ENCODE measurements around the gene THBS4. TPM values are rescaled to one million over a fixed set of nuclear protein-coding genes. Genes with fewer than 3 reads are reported as not detected.

The THBS4 gene
- total and polyA plus RNA-seq, 10 of the 15 experiments (the other 5 are each of a cell fraction or from before 2014, with no cell fraction given), result 0.31 to 1.7 (median 0.75) TPM

DNA sequence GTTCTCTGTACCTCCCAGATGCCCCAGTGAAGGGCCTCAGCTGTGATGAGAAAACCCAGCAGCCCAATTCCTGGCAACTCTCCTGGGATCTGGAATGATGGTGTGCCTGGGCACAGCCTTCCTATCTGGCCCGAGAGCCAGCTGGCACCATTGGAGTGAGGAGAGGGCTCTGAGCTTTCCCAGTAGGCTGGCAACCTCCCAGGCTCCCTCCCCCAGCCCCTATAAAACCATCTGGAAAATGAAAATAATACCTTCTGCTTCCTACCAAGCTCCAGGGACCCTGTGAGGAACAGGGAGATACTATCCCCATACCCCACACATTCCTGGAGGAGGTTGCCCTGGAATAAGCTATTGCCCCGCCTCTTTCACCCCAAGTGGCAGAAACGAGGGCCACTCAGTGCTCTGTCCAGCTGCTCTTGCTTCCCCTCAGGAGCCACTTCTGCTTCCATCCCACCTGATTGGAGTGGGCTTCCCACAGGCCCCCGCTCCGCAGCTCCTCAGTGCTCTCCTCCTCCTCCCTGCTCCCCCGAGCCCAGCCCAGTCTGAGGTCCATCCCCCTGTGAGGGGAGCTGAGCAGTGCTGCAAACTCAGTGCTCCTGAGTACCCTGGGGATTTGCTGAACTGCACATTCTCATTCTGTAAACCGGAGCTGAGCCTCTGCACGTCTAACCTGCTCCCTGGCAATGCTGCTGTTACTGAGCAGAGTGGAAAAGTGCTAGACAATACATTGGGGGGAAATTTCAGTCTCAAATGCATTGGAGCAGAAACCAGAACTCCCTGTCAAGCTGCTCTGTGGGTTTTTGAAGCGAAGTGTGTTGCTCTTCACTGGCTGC lies 74.7 kb downstream of the THBS4 start (continued):
- TF ChIP-seq, protein P1, sequence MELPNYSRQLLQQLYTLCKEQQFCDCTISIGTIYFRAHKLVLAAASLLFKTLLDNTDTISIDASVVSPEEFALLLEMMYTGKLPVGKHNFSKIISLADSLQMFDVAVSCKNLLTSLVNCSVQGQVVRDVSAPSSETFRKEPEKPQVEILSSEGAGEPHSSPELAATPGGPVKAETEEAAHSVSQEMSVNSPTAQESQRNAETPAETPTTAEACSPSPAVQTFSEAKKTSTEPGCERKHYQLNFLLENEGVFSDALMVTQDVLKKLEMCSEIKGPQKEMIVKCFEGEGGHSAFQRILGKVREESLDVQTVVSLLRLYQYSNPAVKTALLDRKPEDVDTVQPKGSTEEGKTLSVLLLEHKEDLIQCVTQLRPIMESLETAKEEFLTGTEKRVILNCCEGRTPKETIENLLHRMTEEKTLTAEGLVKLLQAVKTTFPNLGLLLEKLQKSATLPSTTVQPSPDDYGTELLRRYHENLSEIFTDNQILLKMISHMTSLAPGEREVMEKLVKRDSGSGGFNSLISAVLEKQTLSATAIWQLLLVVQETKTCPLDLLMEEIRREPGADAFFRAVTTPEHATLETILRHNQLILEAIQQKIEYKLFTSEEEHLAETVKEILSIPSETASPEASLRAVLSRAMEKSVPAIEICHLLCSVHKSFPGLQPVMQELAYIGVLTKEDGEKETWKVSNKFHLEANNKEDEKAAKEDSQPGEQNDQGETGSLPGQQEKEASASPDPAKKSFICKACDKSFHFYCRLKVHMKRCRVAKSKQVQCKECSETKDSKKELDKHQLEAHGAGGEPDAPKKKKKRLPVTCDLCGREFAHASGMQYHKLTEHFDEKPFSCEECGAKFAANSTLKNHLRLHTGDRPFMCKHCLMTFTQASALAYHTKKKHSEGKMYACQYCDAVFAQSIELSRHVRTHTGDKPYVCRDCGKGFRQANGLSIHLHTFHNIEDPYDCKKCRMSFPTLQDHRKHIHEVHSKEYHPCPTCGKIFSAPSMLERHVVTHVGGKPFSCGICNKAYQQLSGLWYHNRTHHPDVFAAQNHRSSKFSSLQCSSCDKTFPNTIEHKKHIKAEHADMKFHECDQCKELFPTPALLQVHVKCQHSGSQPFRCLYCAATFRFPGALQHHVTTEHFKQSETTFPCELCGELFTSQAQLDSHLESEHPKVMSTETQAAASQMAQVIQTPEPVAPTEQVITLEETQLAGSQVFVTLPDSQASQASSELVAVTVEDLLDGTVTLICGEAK (IDR thresholded peaks at IDR 0.05; ENCODE audit: borderline replicate concordance), result no peak
- TF ChIP-seq TCF7 (IDR thresholded peaks at IDR 0.05; ENCODE audit: borderline replicate concordance), result no peak
- TF ChIP-seq, protein P2, sequence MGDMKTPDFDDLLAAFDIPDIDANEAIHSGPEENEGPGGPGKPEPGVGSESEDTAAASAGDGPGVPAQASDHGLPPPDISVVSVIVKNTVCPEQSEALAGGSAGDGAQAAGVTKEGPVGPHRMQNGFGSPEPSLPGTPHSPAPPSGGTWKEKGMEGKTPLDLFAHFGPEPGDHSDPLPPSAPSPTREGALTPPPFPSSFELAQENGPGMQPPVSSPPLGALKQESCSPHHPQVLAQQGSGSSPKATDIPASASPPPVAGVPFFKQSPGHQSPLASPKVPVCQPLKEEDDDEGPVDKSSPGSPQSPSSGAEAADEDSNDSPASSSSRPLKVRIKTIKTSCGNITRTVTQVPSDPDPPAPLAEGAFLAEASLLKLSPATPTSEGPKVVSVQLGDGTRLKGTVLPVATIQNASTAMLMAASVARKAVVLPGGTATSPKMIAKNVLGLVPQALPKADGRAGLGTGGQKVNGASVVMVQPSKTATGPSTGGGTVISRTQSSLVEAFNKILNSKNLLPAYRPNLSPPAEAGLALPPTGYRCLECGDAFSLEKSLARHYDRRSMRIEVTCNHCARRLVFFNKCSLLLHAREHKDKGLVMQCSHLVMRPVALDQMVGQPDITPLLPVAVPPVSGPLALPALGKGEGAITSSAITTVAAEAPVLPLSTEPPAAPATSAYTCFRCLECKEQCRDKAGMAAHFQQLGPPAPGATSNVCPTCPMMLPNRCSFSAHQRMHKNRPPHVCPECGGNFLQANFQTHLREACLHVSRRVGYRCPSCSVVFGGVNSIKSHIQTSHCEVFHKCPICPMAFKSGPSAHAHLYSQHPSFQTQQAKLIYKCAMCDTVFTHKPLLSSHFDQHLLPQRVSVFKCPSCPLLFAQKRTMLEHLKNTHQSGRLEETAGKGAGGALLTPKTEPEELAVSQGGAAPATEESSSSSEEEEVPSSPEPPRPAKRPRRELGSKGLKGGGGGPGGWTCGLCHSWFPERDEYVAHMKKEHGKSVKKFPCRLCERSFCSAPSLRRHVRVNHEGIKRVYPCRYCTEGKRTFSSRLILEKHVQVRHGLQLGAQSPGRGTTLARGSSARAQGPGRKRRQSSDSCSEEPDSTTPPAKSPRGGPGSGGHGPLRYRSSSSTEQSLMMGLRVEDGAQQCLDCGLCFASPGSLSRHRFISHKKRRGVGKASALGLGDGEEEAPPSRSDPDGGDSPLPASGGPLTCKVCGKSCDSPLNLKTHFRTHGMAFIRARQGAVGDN (IDR thresholded peaks at IDR 0.05), result peak; percentile 35; the same call in 1 of the 2 replicates
- TF ChIP-seq SREBF2 (IDR thresholded peaks at IDR 0.05; ENCODE audit: low read length), result no peak
- TF ChIP-seq, protein P3, sequence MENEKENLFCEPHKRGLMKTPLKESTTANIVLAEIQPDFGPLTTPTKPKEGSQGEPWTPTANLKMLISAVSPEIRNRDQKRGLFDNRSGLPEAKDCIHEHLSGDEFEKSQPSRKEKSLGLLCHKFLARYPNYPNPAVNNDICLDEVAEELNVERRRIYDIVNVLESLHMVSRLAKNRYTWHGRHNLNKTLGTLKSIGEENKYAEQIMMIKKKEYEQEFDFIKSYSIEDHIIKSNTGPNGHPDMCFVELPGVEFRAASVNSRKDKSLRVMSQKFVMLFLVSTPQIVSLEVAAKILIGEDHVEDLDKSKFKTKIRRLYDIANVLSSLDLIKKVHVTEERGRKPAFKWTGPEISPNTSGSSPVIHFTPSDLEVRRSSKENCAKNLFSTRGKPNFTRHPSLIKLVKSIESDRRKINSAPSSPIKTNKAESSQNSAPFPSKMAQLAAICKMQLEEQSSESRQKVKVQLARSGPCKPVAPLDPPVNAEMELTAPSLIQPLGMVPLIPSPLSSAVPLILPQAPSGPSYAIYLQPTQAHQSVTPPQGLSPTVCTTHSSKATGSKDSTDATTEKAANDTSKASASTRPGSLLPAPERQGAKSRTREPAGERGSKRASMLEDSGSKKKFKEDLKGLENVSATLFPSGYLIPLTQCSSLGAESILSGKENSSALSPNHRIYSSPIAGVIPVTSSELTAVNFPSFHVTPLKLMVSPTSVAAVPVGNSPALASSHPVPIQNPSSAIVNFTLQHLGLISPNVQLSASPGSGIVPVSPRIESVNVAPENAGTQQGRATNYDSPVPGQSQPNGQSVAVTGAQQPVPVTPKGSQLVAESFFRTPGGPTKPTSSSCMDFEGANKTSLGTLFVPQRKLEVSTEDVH (IDR thresholded peaks at IDR 0.05; ENCODE audit: low read depth, partially characterized antibody), result no peak
- no peak for TF ChIP-seq FOXM1 (IDR thresholded peaks at IDR 0.05; ENCODE audit: low read depth, low read length)
- TF ChIP-seq KLF5 (IDR thresholded peaks at IDR 0.05; ENCODE audit: partially characterized antibody), result no peak
- no peak for TF ChIP-seq NFYA (IDR thresholded peaks at IDR 0.05; ENCODE audit: borderline replicate concordance, low read depth, low read length)
- TF ChIP-seq ZNF24 (IDR thresholded peaks at IDR 0.05), result peak; percentile 82
- peak in 1 of 2 experiments; percentile 67; a peak in 2 of 4 replicates for TF ChIP-seq IKZF2 (IDR thresholded peaks at IDR 0.05)
- no peak for TF ChIP-seq WRNIP1 (IDR thresholded peaks at IDR 0.05; ENCODE audit: borderline replicate concordance, low read depth, low read length)
- TF ChIP-seq IKZF1 (conservative IDR thresholded peaks at IDR 0.05), result peak; percentile 58
- TF ChIP-seq GABPA (IDR thresholded peaks at IDR 0.05; ENCODE audit: low read depth), result no peak
- TF ChIP-seq RCOR1 (conservative IDR thresholded peaks at IDR 0.05; ENCODE audit: low read depth, low read length), result no peak
- TF ChIP-seq SIN3A (IDR thresholded peaks at IDR 0.05; ENCODE audit: low read depth, low read length), result no peak
- TF ChIP-seq, protein P4, sequence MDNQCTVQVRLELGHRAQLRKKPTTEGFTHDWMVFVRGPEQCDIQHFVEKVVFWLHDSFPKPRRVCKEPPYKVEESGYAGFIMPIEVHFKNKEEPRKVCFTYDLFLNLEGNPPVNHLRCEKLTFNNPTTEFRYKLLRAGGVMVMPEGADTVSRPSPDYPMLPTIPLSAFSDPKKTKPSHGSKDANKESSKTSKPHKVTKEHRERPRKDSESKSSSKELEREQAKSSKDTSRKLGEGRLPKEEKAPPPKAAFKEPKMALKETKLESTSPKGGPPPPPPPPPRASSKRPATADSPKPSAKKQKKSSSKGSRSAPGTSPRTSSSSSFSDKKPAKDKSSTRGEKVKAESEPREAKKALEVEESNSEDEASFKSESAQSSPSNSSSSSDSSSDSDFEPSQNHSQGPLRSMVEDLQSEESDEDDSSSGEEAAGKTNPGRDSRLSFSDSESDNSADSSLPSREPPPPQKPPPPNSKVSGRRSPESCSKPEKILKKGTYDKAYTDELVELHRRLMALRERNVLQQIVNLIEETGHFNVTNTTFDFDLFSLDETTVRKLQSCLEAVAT (IDR thresholded peaks at IDR 0.05), result 0 out of 2 replicates have a peak, but pooled peaks have one; percentile 50
- TF ChIP-seq SMARCA5 (IDR thresholded peaks at IDR 0.05), result 0 out of 2 replicates have a peak, but pooled peaks have one; percentile 34

Data from GM12878 (cell line).